ENCODE measurements around the gene CLCN2. TPM values are rescaled to one million over a fixed set of nuclear protein-coding genes. Genes with fewer than 3 reads are reported as not detected.
A peak's percentile ranks its signal among the peaks of the same experiment; 100 is the strongest.

CLCN2 gene
- polyA plus RNA-seq, 2 of the 4 experiments (the other 2 are of a cell fraction) = 2.2 to 5.4 TPM

DNA sequence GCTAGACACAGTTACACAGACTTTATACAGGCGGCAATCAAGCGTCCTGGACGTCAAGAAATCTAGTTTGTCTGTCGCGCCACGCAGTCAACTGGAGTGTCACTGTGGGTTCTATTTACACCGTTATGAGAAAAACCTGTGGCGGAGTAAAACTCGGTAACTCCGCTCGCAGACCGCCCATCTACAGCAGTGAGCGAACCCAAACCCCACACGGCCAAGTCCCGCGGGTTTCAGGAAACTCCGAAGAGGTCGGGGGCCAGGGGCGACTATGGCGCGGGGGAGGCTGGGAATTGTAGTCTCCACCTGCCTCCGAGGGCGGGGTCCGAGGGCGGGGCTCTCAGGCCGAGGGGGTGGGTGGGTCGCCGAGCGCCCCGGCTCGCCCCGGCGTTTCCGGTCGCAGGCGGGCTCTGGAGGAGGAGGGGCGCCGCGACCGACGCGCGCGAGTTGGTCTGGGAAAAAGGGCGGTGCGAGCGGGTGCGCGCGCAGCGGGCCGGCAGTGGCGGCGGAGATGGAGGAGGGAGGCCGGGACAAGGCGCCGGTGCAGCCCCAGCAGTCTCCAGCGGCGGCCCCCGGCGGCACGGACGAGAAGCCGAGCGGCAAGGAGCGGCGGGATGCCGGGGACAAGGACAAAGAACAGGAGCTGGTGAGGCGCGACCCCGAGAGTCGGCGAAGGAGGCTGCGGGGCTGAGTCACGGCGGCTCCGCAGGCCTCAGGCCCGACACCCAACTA lies 62.5 kb downstream of the CLCN2 start, which contains the start of gene PSMD2:
TSS of gene PSMD2 (plus strand) at position 483 of the 729 bp plus-strand sequence. CDS start at position 509, 26 bp downstream.
- no peak for FAIRE-seq
- TF ChIP-seq MAZ (IDR thresholded peaks at IDR 0.05; ENCODE audit: borderline replicate concordance, low read depth, low read length) = no peak
- TF ChIP-seq CBX2 (IDR thresholded peaks at IDR 0.05; ENCODE audit: borderline replicate concordance, low read depth) = no peak
- no peak for TF ChIP-seq RNF2 (IDR thresholded peaks at IDR 0.05; ENCODE audit: borderline replicate concordance, low read depth)
- no peak for TF ChIP-seq CHD4 (IDR thresholded peaks at IDR 0.05; ENCODE audit: borderline replicate concordance)
- TF ChIP-seq ELK1 (IDR thresholded peaks at IDR 0.05; ENCODE audit: low read depth, low read length) = no peak
- TF ChIP-seq EHMT2 (IDR thresholded peaks at IDR 0.05; ENCODE audit: low read depth) = no peak
- TF ChIP-seq MAFK (IDR thresholded peaks at IDR 0.05; ENCODE audit: partially characterized antibody) = no peak
- no peak for TF ChIP-seq HMGXB4 (CRISPR knock-in tag; IDR thresholded peaks at IDR 0.05; ENCODE audit: borderline replicate concordance)
- TF ChIP-seq NPAS2 (CRISPR knock-in tag; IDR thresholded peaks at IDR 0.05; ENCODE audit: borderline replicate concordance) = no peak
- TF ChIP-seq JUNB (IDR thresholded peaks at IDR 0.05) = no peak
- no peak for TF ChIP-seq EP300 (IDR thresholded peaks at IDR 0.05)
- no peak for TF ChIP-seq USF2 (IDR thresholded peaks at IDR 0.05)
- TF ChIP-seq HDAC2 (IDR thresholded peaks at IDR 0.05) = no peak
- no peak for TF ChIP-seq ZSCAN20 (CRISPR knock-in tag; IDR thresholded peaks at IDR 0.05)
- no peak for TF ChIP-seq ZC3H11A (IDR thresholded peaks at IDR 0.05)
- TF ChIP-seq FOXS1 (CRISPR knock-in tag; IDR thresholded peaks at IDR 0.05) = no peak
- TF ChIP-seq HEYL (CRISPR knock-in tag; IDR thresholded peaks at IDR 0.05) = no peak
- no peak for TF ChIP-seq ZFP36 (IDR thresholded peaks at IDR 0.05; ENCODE audit: borderline replicate concordance, partially characterized antibody)
- TF ChIP-seq, protein P1, sequence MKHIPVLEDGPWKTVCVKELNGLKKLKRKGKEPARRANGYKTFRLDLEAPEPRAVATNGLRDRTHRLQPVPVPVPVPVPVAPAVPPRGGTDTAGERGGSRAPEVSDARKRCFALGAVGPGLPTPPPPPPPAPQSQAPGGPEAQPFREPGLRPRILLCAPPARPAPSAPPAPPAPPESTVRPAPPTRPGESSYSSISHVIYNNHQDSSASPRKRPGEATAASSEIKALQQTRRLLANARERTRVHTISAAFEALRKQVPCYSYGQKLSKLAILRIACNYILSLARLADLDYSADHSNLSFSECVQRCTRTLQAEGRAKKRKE (CRISPR knock-in tag; IDR thresholded peaks at IDR 0.05; ENCODE audit: low read depth) = no peak
- TF ChIP-seq JUN (IDR thresholded peaks at IDR 0.05) = peak; percentile 25 to 62; a peak in 2 of 5 replicates
- TF ChIP-seq, protein P2, sequence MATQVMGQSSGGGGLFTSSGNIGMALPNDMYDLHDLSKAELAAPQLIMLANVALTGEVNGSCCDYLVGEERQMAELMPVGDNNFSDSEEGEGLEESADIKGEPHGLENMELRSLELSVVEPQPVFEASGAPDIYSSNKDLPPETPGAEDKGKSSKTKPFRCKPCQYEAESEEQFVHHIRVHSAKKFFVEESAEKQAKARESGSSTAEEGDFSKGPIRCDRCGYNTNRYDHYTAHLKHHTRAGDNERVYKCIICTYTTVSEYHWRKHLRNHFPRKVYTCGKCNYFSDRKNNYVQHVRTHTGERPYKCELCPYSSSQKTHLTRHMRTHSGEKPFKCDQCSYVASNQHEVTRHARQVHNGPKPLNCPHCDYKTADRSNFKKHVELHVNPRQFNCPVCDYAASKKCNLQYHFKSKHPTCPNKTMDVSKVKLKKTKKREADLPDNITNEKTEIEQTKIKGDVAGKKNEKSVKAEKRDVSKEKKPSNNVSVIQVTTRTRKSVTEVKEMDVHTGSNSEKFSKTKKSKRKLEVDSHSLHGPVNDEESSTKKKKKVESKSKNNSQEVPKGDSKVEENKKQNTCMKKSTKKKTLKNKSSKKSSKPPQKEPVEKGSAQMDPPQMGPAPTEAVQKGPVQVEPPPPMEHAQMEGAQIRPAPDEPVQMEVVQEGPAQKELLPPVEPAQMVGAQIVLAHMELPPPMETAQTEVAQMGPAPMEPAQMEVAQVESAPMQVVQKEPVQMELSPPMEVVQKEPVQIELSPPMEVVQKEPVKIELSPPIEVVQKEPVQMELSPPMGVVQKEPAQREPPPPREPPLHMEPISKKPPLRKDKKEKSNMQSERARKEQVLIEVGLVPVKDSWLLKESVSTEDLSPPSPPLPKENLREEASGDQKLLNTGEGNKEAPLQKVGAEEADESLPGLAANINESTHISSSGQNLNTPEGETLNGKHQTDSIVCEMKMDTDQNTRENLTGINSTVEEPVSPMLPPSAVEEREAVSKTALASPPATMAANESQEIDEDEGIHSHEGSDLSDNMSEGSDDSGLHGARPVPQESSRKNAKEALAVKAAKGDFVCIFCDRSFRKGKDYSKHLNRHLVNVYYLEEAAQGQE (IDR thresholded peaks at IDR 0.05) = peak; percentile 75
- TF ChIP-seq POLR2A (IDR thresholded peaks at IDR 0.05; ENCODE audit: low read length) = peak; percentile 71
- no peak for TF ChIP-seq POLR2AphosphoS2 (conservative IDR thresholded peaks at IDR 0.05; ENCODE audit: low read length)
- TF ChIP-seq KDM5A (IDR thresholded peaks at IDR 0.05) = peak; percentile 62; the same call in 1 of the 2 replicates
- TF ChIP-seq HOXA7 (CRISPR knock-in tag; IDR thresholded peaks at IDR 0.05) = no peak
- TF ChIP-seq CBX8 (IDR thresholded peaks at IDR 0.05) = no peak
- no peak for TF ChIP-seq HOXB13 (CRISPR knock-in tag; IDR thresholded peaks at IDR 0.05; ENCODE audit: low read depth)
- no peak for TF ChIP-seq EHF (CRISPR knock-in tag; IDR thresholded peaks at IDR 0.05)
- no peak for TF ChIP-seq FOSL2 (IDR thresholded peaks at IDR 0.05)
- peak; percentile 13; the same call in 1 of the 2 replicates for TF ChIP-seq FOSL2 (CRISPR knock-in tag; IDR thresholded peaks at IDR 0.05)
- TF ChIP-seq TP53 (CRISPR knock-in tag; IDR thresholded peaks at IDR 0.05) = no peak
- TF ChIP-seq, protein P3, sequence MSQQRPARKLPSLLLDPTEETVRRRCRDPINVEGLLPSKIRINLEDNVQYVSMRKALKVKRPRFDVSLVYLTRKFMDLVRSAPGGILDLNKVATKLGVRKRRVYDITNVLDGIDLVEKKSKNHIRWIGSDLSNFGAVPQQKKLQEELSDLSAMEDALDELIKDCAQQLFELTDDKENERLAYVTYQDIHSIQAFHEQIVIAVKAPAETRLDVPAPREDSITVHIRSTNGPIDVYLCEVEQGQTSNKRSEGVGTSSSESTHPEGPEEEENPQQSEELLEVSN (IDR thresholded peaks at IDR 0.05; ENCODE audit: borderline replicate concordance, low read depth) = no peak
- TF ChIP-seq BHLHE40 (IDR thresholded peaks at IDR 0.05; ENCODE audit: low read depth, low read length) = no peak
- TF ChIP-seq KDM1A (IDR thresholded peaks at IDR 0.05; ENCODE audit: low read depth) = no peak

More for the DNA sequence above, 62.5 kb downstream of the CLCN2 start, which contains the start of gene PSMD2:
- Histone ChIP-seq H3K4me3 (peak within 1 kb of the TSS; percentile 83), H3K9me3 (no peaks in the 10 kb centered on the region), H3K27ac (peak within 1 kb of the TSS; percentile 89 to 94), H3K4me1 (peaks cover 9% of the 10 kb centered on the region; the same call in 2 of the 3 replicates), H3K4me2 (peak within 1 kb of the TSS; percentile 96)
- DNase-seq (ENCODE audit: low read depth in 1 of 2, low spot score in 1 of 2) (peak; percentile 82 to 92), ATAC-seq (peak; percentile 95 to 99)
- ChIA-PET POLR2A (no interaction called here), CTCF (interaction anchor here (1.0 to 1.9 kb wide), 2 partner anchors 9 to 55 kb away, joined by 3 to 11 read pairs; no protein-coding TSS in a partner anchor)
- WGBS (ENCODE audit: missing lambda C conversion rate) = 0% methylated on average over 14 of the region's 78 CpGs

Data from A549 (cell line).